HG02973 (cell line): Measurements from ENCODE around the gene MRPS35.
"Not testable (repeated sequence)": the region's sequence is repeated elsewhere in the genome, so short reads cannot be mapped to it uniquely, and the experiment has no call there.

Source experiments
- ATAC-seq: cut with Tn5 transposase; IDR thresholded peaks from one replicate; pipeline ENCODE4 v1.9.1; 2021; ENCODE audit warnings: moderate library complexity; ENCODE audit not compliant: unreplicated experiment

Gene MRPS35

GRCh38 chr12:27707216-27707615 lies 3.4 kb upstream of the MRPS35 start:
- ATAC-seq, result no peak

GRCh38 chr12:27709212-27709931 lies 1.3 kb upstream of the MRPS35 start:
- ATAC-seq, result no peak

GRCh38 chr12:27709932-27710591 lies 570 bp upstream of the MRPS35 start:
- peak; percentile 38 for ATAC-seq

- peak; percentile 24 for ATAC-seq
Measured at GRCh38 chr12:27711317-27711682, 668 bp downstream of the MRPS35 start.

- no peak for ATAC-seq
Measured at GRCh38 chr12:27711967-27712366, 1.3 kb downstream of the MRPS35 start.

GRCh38 chr12:27723212-27723611 lies 12.6 kb downstream of the MRPS35 start:
- no peak for ATAC-seq

GRCh38 chr12:27730097-27730588 lies 19.5 kb downstream of the MRPS35 start:
- no peak for ATAC-seq

- ATAC-seq, result peak; percentile 45
Measured at GRCh38 chr12:27732281-27732680, 21.6 kb downstream of the MRPS35 start.

GRCh38 chr12:27733052-27733656 lies 22.5 kb downstream of the MRPS35 start:
- ATAC-seq, result no peak

GRCh38 chr12:27733791-27734190 lies 23.2 kb downstream of the MRPS35 start:
- ATAC-seq, result no peak

- not testable (repeated sequence) for ATAC-seq
Measured at GRCh38 chr12:27734321-27734720, 23.7 kb downstream of the MRPS35 start.

- no peak for ATAC-seq
Measured at GRCh38 chr12:27743601-27744000, 33.0 kb downstream of the MRPS35 start.

- ATAC-seq, result not testable (repeated sequence)
Measured at GRCh38 chr12:27745734-27746133, 35.1 kb downstream of the MRPS35 start.

GRCh38 chr12:27747111-27747820 lies 36.6 kb downstream of the MRPS35 start:
- no peak for ATAC-seq

GRCh38 chr12:27751386-27752047 lies 40.9 kb downstream of the MRPS35 start:
- no peak for ATAC-seq

- ATAC-seq, result no peak
Measured at GRCh38 chr12:27754795-27755194, 44.2 kb downstream of the MRPS35 start.

GRCh38 chr12:27756670-27757195 lies 46.1 kb downstream of the MRPS35 start:
- no peak for ATAC-seq

- ATAC-seq, result no peak
Measured at GRCh38 chr12:27762757-27763156, 52.1 kb downstream of the MRPS35 start.

- no peak for ATAC-seq
Measured at GRCh38 chr12:27766587-27766986, 56.0 kb downstream of the MRPS35 start.

- ATAC-seq, result no peak
Measured at GRCh38 chr12:27769142-27769673, 58.6 kb downstream of the MRPS35 start.
